GM12878 (cell line): ENCODE measurements around the gene R3HDM1.

ENCODE experiments used
- CHD1 ChIP-seq: IDR thresholded peaks from 2 replicates; pipeline ENCODE4 v1.6.1; 2012; ENCODE audit warnings: low read depth, low read length, improper control_type of control experiment
- EP300 ChIP-seq, 2 experiments: fragments of 150-350 bp in 1 of 2; IDR thresholded peaks; 2 replicates each; pipeline ENCODE4 v1.6.1; 2011 to 2012; ENCODE audit warnings: low read depth in 2 of 2, low read length in 2 of 2, borderline replicate concordance in 1 of 2, improper control_type of control experiment in 1 of 2, inconsistent platforms in 1 of 2; ENCODE audit not compliant: control insufficient read depth in 1 of 2
- MTA3 ChIP-seq: IDR thresholded peaks from 2 replicates; pipeline ENCODE4 v1.6.1; 2012; ENCODE audit warnings: low read length, inconsistent platforms, borderline replicate concordance
- POLR2A ChIP-seq: IDR thresholded peaks from 2 replicates; pipeline ENCODE4 v1.6.1; 2011; ENCODE audit warnings: low read depth, mild to moderate bottlenecking, low read length
- RAD21 ChIP-seq: IDR thresholded peaks from 2 replicates; pipeline ENCODE4 v1.6.1; 2011; ENCODE audit warnings: mild to moderate bottlenecking, low read depth, low read length, moderate library complexity; ENCODE audit not compliant: insufficient read depth
- RFX5 ChIP-seq: IDR thresholded peaks from 2 replicates; pipeline ENCODE4 v1.6.1; 2011; ENCODE audit warnings: low read depth, low read length, improper control_type of control experiment
- SUPT20H ChIP-seq: IDR thresholded peaks from 2 replicates; pipeline ENCODE4 v1.6.1; 2011; ENCODE audit warnings: low read depth, mild to moderate bottlenecking, low read length, moderate library complexity, borderline replicate concordance; ENCODE audit not compliant: control insufficient read depth
- ZNF384 ChIP-seq: IDR thresholded peaks from 2 replicates; pipeline ENCODE4 v1.6.1; 2012; ENCODE audit warnings: low read depth, mild to moderate bottlenecking, low read length, improper control_type of control experiment, borderline replicate concordance
- TF ChIP-seq, protein P1 (sequence below): IDR thresholded peaks from 2 replicates; pipeline ENCODE4 v1.6.1; 2011; ENCODE audit warnings: mild to moderate bottlenecking, low read depth, low read length, moderate library complexity; ENCODE audit not compliant: insufficient replicate concordance

DNA sequence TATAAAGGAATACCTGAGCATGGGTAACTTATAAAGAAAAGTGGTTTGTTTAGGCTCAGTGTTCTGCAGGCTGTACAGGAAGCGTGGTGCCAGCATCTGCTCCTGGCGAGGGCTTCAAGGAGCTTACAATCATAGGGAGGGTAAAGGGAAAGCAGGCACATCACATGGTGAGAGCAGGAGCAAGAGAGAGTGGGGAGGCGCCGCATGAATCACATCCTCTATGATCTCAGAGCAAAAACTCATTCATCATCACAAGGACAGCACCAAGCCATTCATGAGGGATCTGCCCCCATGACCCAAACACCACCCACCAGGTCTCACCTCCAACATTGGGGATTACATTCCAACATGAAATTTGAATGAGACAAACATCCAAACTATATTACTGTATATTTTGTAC lies 32.5 kb downstream of the R3HDM1 start:
- TF ChIP-seq MTA3, result no peak
- TF ChIP-seq POLR2A, result no peak
- TF ChIP-seq SUPT20H, result no peak
- no peak for TF ChIP-seq ZNF384
- no peak for TF ChIP-seq EP300 (IDR thresholded peaks at IDR 0.05; ENCODE audit: borderline replicate concordance in 1 of 2, control insufficient read depth in 1 of 2, low read depth in 2 of 2, low read length in 2 of 2)
- TF ChIP-seq, protein P1, sequence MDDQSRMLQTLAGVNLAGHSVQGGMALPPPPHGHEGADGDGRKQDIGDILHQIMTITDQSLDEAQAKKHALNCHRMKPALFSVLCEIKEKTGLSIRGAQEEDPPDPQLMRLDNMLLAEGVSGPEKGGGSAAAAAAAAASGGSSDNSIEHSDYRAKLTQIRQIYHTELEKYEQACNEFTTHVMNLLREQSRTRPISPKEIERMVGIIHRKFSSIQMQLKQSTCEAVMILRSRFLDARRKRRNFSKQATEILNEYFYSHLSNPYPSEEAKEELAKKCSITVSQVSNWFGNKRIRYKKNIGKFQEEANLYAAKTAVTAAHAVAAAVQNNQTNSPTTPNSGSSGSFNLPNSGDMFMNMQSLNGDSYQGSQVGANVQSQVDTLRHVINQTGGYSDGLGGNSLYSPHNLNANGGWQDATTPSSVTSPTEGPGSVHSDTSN, result no peak
- no peak for TF ChIP-seq RAD21
- TF ChIP-seq CHD1, result no peak
- TF ChIP-seq RFX5, result no peak
